ENCODE data around the gene ZNF213. TPM values are rescaled to one million over a fixed set of nuclear protein-coding genes. Genes with fewer than 3 reads are reported as not detected.

The ZNF213 gene
- total and polyA plus RNA-seq, 2 experiments from 2014 or later, result 2.9 to 10.4 TPM

- DNase-seq (ENCODE audit: low spot score) (no peak), ATAC-seq (no peak)
- Mint-ChIP-seq H3K36me3 (ENCODE audit: low read depth) (peaks cover 5% of the 10 kb centered on the region; the same call in 2 of the 3 replicates), H3K4me1 (peaks cover 10% of the 10 kb centered on the region), H3K27ac (no peak overlapping the region), H3K4me3 (peak overlapping the region; percentile 88), H3K27me3 (ENCODE audit: insufficient read depth, low read depth, poor library complexity) (peaks cover 34% of the 10 kb centered on the region), H3K9me3 (peaks cover 10% of the 10 kb centered on the region)
- Histone ChIP-seq H3K4me2 (peak overlapping the region; percentile 99; the same call in 1 of the 2 replicates), H3K27ac (ENCODE audit: low read depth) (no peak overlapping the region), H3F3A (replicated peaks; ENCODE audit: low read depth) (peaks cover 27% of the 10 kb centered on the region), H3K36me3 (ENCODE audit: insufficient read depth) (no peaks in the 10 kb centered on the region), H3K4me3 (peak overlapping the region; percentile 96; the same call in 1 of the 2 replicates), H3K27me3 (ENCODE audit: insufficient read depth) (peaks cover 16% of the 10 kb centered on the region), H3K9me2 (ENCODE audit: insufficient read depth) (no peaks in the 10 kb centered on the region), H2AFZ (no peak overlapping the region), H3K79me2 (replicated peaks; ENCODE audit: insufficient read depth) (no peaks in the 10 kb centered on the region), H4K20me1 (replicated peaks; ENCODE audit: insufficient read depth) (no peaks in the 10 kb centered on the region), H3K4me1 (ENCODE audit: insufficient read depth) (peaks cover 5% of the 10 kb centered on the region; the same call in 1 of the 2 replicates)
- no peak for TF ChIP-seq EZH2 (IDR thresholded peaks at IDR 0.05; ENCODE audit: low read depth, unreplicated experiment)
- TF ChIP-seq CREB1 (CRISPR knock-in tag; IDR thresholded peaks at IDR 0.05; ENCODE audit: low read depth), result no peak
- no peak for TF ChIP-seq JUNB (IDR thresholded peaks at IDR 0.05; ENCODE audit: unreplicated experiment)
These were observed 13.7 kb downstream of the ZNF213 start for GRCh38 chr16:3148256-3149192.

- peaks cover 27% of the 10 kb centered on the region for H3F3A ChIP-seq (replicated peaks; ENCODE audit: low read depth)
- H3K4me3 Mint-ChIP-seq, result peak overlapping the region; percentile 88
- peaks cover 5% of the 10 kb centered on the region; the same call in 1 of the 2 replicates for H3K4me1 ChIP-seq (ENCODE audit: insufficient read depth)
- peaks cover 10% of the 10 kb centered on the region for H3K4me1 Mint-ChIP-seq
- H3K79me2 ChIP-seq (replicated peaks; ENCODE audit: insufficient read depth), result no peaks in the 10 kb centered on the region
- H3K36me3 Mint-ChIP-seq (ENCODE audit: low read depth), result peaks cover 5% of the 10 kb centered on the region; the same call in 2 of the 3 replicates
- peaks cover 16% of the 10 kb centered on the region for H3K27me3 ChIP-seq (ENCODE audit: insufficient read depth)
- no peak overlapping the region for H3K27ac Mint-ChIP-seq
- peaks cover 10% of the 10 kb centered on the region for H3K9me3 Mint-ChIP-seq
- ATAC-seq (no peak), DNase-seq (ENCODE audit: low spot score) (no peak)
- peak overlapping the region; percentile 97; the same call in 1 of the 2 replicates for H2AFZ ChIP-seq
- peak overlapping the region; percentile 96 for H3K4me3 ChIP-seq
- peak overlapping the region; percentile 99 for H3K4me2 ChIP-seq
- peaks cover 34% of the 10 kb centered on the region for H3K27me3 Mint-ChIP-seq (ENCODE audit: insufficient read depth, low read depth, poor library complexity)
- H3K27ac ChIP-seq (ENCODE audit: low read depth), result no peak overlapping the region
- no peaks in the 10 kb centered on the region for H4K20me1 ChIP-seq (replicated peaks; ENCODE audit: insufficient read depth)
- no peaks in the 10 kb centered on the region for H3K36me3 ChIP-seq (ENCODE audit: insufficient read depth)
- H3K9me2 ChIP-seq (ENCODE audit: insufficient read depth), result no peaks in the 10 kb centered on the region
- no peak for TF ChIP-seq POLR2AphosphoS5 (IDR thresholded peaks at IDR 0.05; ENCODE audit: low read depth)
- TF ChIP-seq ETS1 (IDR thresholded peaks at IDR 0.05), result no peak
- no peak for TF ChIP-seq EZH2 (IDR thresholded peaks at IDR 0.05; ENCODE audit: low read depth, unreplicated experiment)
- no peak for TF ChIP-seq EZH2phosphoT487 (IDR thresholded peaks at IDR 0.05; ENCODE audit: unreplicated experiment)
- TF ChIP-seq NANOG (IDR thresholded peaks at IDR 0.05; ENCODE audit: borderline replicate concordance), result no peak
- TF ChIP-seq CTCF (conservative IDR thresholded peaks at IDR 0.05; ENCODE audit: low read depth in 2 of 2), result no peak
- TF ChIP-seq ZNF462 (CRISPR knock-in tag; IDR thresholded peaks at IDR 0.05), result no peak
- TF ChIP-seq CREB1 (CRISPR knock-in tag; IDR thresholded peaks at IDR 0.05; ENCODE audit: low read depth), result no peak
- no peak for TF ChIP-seq ZNF331 (CRISPR knock-in tag; IDR thresholded peaks at IDR 0.05; ENCODE audit: low read depth)
- TF ChIP-seq JUNB (IDR thresholded peaks at IDR 0.05; ENCODE audit: unreplicated experiment), result no peak
- no peak for TF ChIP-seq ZNF114 (CRISPR knock-in tag; IDR thresholded peaks at IDR 0.05)
These were observed 14.3 kb downstream of the ZNF213 start for GRCh38 chr16:3149193-3149530.
